NB4 (cell line): Measurements from ENCODE around the gene C19orf53.
"Not testable (repeated sequence)": the region's sequence is repeated elsewhere in the genome, so short reads cannot be mapped to it uniquely, and the experiment has no call there.

ENCODE experiments used
- DNase-seq: peaks from one replicate; pipeline ENCODE4 v3.0.0; 2010; ENCODE audit warnings: low read depth
- H3K4me3 ChIP-seq: one replicate; pipeline ENCODE4 v1.5.1; 2011; ENCODE audit warnings: mild to moderate bottlenecking, low read depth, low read length, moderate library complexity
- MYC ChIP-seq: IDR thresholded peaks from 2 replicates; pipeline ENCODE4 v1.6.1; 2011; ENCODE audit warnings: low read depth, low read length
- POLR2A ChIP-seq: IDR thresholded peaks from 2 replicates; pipeline ENCODE4 v1.6.1; 2011; ENCODE audit warnings: mild to moderate bottlenecking; ENCODE audit not compliant: insufficient read length; ENCODE audit errors: extremely low read depth
- TF ChIP-seq, protein P1 (sequence below): IDR thresholded peaks from 2 replicates; pipeline ENCODE4 v1.6.1; 2011; ENCODE audit warnings: low read depth, low read length
- TF ChIP-seq, protein P2 (sequence below): IDR thresholded peaks from one replicate; pipeline ENCODE4 v1.5.1; 2012; ENCODE audit warnings: low read depth, low read length

The C19orf53 gene

GRCh38 chr19:13747098-13747453, 27.2 kb upstream of the C19orf53 start:
- no peak for DNase-seq
- TF ChIP-seq POLR2A (no peak), MYC (no peak)
- TF ChIP-seq, protein P1, sequence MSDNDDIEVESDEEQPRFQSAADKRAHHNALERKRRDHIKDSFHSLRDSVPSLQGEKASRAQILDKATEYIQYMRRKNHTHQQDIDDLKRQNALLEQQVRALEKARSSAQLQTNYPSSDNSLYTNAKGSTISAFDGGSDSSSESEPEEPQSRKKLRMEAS: no peak
- TF ChIP-seq, protein P2, sequence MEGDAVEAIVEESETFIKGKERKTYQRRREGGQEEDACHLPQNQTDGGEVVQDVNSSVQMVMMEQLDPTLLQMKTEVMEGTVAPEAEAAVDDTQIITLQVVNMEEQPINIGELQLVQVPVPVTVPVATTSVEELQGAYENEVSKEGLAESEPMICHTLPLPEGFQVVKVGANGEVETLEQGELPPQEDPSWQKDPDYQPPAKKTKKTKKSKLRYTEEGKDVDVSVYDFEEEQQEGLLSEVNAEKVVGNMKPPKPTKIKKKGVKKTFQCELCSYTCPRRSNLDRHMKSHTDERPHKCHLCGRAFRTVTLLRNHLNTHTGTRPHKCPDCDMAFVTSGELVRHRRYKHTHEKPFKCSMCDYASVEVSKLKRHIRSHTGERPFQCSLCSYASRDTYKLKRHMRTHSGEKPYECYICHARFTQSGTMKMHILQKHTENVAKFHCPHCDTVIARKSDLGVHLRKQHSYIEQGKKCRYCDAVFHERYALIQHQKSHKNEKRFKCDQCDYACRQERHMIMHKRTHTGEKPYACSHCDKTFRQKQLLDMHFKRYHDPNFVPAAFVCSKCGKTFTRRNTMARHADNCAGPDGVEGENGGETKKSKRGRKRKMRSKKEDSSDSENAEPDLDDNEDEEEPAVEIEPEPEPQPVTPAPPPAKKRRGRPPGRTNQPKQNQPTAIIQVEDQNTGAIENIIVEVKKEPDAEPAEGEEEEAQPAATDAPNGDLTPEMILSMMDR: no peak
- H3K4me3 ChIP-seq: peak overlapping the region; percentile 49

DNA sequence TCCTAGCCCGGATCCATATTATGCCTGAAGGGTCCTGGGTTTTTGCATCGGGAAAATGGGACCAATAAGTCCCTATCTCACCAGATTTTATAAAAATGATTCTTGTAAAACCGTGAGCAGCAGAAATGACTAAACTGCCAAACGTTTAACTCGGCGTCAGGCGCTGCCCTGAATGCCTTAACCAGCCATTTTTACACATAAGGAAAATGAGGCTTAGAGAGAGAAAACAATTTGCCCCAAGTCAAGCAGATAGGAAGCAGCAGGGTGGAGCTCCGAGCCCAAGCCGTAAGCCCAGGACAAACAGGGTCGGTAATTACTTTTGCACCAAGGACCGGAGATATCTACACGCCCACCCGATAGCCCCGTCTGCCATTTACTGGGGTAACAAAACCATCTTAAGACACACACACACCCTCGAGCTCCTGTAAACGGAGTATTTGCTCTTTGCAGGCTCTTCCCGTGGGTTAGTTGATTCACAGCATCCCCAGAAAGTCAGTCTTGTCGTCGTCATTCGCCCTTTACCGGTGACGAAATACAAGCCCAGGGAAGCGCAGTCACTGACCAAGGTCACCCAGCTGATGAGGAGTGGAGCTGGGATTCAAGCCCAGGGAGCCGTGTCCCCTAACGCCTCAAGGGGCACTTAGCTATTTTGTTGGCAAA, 26.0 kb upstream of the C19orf53 start:
- TF ChIP-seq, protein P1: no peak
- TF ChIP-seq POLR2A (no peak), MYC (0 out of 2 replicates have a peak, but pooled peaks have one; percentile 21)
- TF ChIP-seq, protein P2: no peak
- DNase-seq: no peak
- H3K4me3 ChIP-seq: peak overlapping the region; percentile 90

- DNase-seq: no peak
- TF ChIP-seq, protein P2: no peak
- no peak for TF ChIP-seq MYC
- TF ChIP-seq, protein P1: no peak
- TF ChIP-seq POLR2A: no peak
- H3K4me3 ChIP-seq: no peak overlapping the region
Measured at GRCh38 chr19:13751436-13751835, 22.8 kb upstream of the C19orf53 start.

- not testable (repeated sequence) for H3K4me3 ChIP-seq
Measured at GRCh38 chr19:13753622-13754021, 20.6 kb upstream of the C19orf53 start.

GRCh38 chr19:13756210-13756609, 18.0 kb upstream of the C19orf53 start:
- H3K4me3 ChIP-seq: no peak overlapping the region
- DNase-seq: no peak
- TF ChIP-seq, protein P2: no peak
- TF ChIP-seq POLR2A: no peak
- no peak for TF ChIP-seq MYC
- TF ChIP-seq, protein P1: no peak

More at GRCh38 chr19:13753622-13754021, 20.6 kb upstream of the C19orf53 start:
- not testable (repeated sequence) for DNase-seq

- H3K4me3 ChIP-seq: no peak overlapping the region
- TF ChIP-seq, protein P2: no peak
- TF ChIP-seq, protein P1: no peak
- TF ChIP-seq POLR2A (no peak), MYC (no peak)
- no peak for DNase-seq
Measured at GRCh38 chr19:13757805-13758772, 16.2 kb upstream of the C19orf53 start.
